NCI-H524 treated with DMSO at 0.1 percent for 48 hours (cell line): ENCODE results near the gene AP5M1.
"Not testable (repeated sequence)": the region's sequence is repeated elsewhere in the genome, so short reads cannot be mapped to it uniquely, and the experiment has no call there.

ENCODE experiments used
- DNase-seq: peaks from one replicate; lab custom pipeline; 2025; lab: John Stamatoyannopoulos, UW

The AP5M1 gene

GRCh38 chr14:57268161-57269069 lies at the start of gene AP5M1, which contains the start of gene EXOC5:
Gene AP5M1, plus strand, starts transcription at chr14:57268971. Its CDS starts 344 bp downstream, at chr14:57269315.
Gene EXOC5, minus strand, starts transcription at chr14:57268905. Its CDS starts 257 bp downstream, at chr14:57268648.
- peak; percentile 94 for DNase-seq

- no peak for DNase-seq
Measured at GRCh38 chr14:57221931-57222330, 46.8 kb upstream of the AP5M1 start.

GRCh38 chr14:57227083-57227482 lies 41.7 kb upstream of the AP5M1 start:
- DNase-seq, result no peak

- not testable (repeated sequence) for DNase-seq
Measured at GRCh38 chr14:57228320-57228719, 40.5 kb upstream of the AP5M1 start.

- DNase-seq, result no peak
Measured at GRCh38 chr14:57232006-57232405, 36.8 kb upstream of the AP5M1 start.

- DNase-seq, result not testable (repeated sequence)
Measured at GRCh38 chr14:57240115-57240514, 28.7 kb upstream of the AP5M1 start.

GRCh38 chr14:57243320-57243719 lies 25.5 kb upstream of the AP5M1 start:
- DNase-seq, result no peak

GRCh38 chr14:57244106-57244505 lies 24.7 kb upstream of the AP5M1 start:
- no peak for DNase-seq

GRCh38 chr14:57245941-57246340 lies 22.8 kb upstream of the AP5M1 start:
- no peak for DNase-seq

- no peak for DNase-seq
Measured at GRCh38 chr14:57246933-57247657, 21.7 kb upstream of the AP5M1 start.

GRCh38 chr14:57254884-57255283 lies 13.9 kb upstream of the AP5M1 start:
- DNase-seq, result no peak

- not testable (repeated sequence) for DNase-seq
Measured at GRCh38 chr14:57258221-57258620, 10.6 kb upstream of the AP5M1 start.

- no peak for DNase-seq
Measured at GRCh38 chr14:57259672-57260071, 9.1 kb upstream of the AP5M1 start.

- no peak for DNase-seq
Measured at GRCh38 chr14:57261604-57262003, 7.2 kb upstream of the AP5M1 start.

- DNase-seq, result no peak
Measured at GRCh38 chr14:57262117-57262516, 6.7 kb upstream of the AP5M1 start.

GRCh38 chr14:57266065-57266464 lies 2.7 kb upstream of the AP5M1 start:
- no peak for DNase-seq

- DNase-seq, result no peak
Measured at GRCh38 chr14:57273236-57273635, 4.5 kb downstream of the AP5M1 start.

GRCh38 chr14:57274551-57274950 lies 5.8 kb downstream of the AP5M1 start:
- DNase-seq, result no peak

GRCh38 chr14:57275023-57275664 lies 6.4 kb downstream of the AP5M1 start:
- DNase-seq, result no peak

GRCh38 chr14:57277062-57277461 lies 8.3 kb downstream of the AP5M1 start:
- DNase-seq, result no peak

GRCh38 chr14:57287745-57288144 lies 19.0 kb downstream of the AP5M1 start:
- no peak for DNase-seq

- DNase-seq, result no peak
Measured at GRCh38 chr14:57290751-57291150, 22.0 kb downstream of the AP5M1 start.
